WTC11 (cell line): Measurements from ENCODE around the gene RASAL2. TPM values are rescaled to one million over a fixed set of nuclear protein-coding genes. Genes with fewer than 3 reads are reported as not detected.
"Not testable (repeated sequence)": the region's sequence is repeated elsewhere in the genome, so short reads cannot be mapped to it uniquely, and the experiment has no call there.

ENCODE experiments used
- ATAC-seq: fragments of 200-7000 bp; cut with Tn5 transposase; 2 replicates; pipeline ENCODE4 v1.10.0; 2021; ENCODE audit warnings: mild to moderate bottlenecking, moderate library complexity
- CTCF ChIA-PET: fragments of 300-600 bp; sonication (Branson Sonifier 250); formaldehyde crosslinking; loops from one replicate; lab custom pipeline; 2021; ENCODE audit warnings: antibody characterized with exemption; lab: Charles Lee
- POLR2A ChIA-PET: fragments of 350-600 bp; sonication (Branson Sonifier 250); formaldehyde crosslinking; loops from one replicate; lab custom pipeline; 2021; ENCODE audit warnings: antibody characterized with exemption; lab: Charles Lee
- DNase-seq: peaks from one replicate; pipeline ENCODE4 v3.0.0; 2021; ENCODE audit warnings: low spot score
- H3K27ac Mint-ChIP-seq: 2 replicates; pipeline ENCODE4 v1.8.0; 2021; ENCODE audit warnings: mixed read lengths
- H3K27me3 Mint-ChIP-seq: 2 replicates; pipeline ENCODE4 v1.8.0; 2021; ENCODE audit warnings: low read depth, mild to moderate bottlenecking, moderate library complexity, mixed read lengths
- H3K36me3 Mint-ChIP-seq: 2 replicates; pipeline ENCODE4 v1.8.0; 2021; ENCODE audit warnings: mixed read lengths
- H3K4me1 Mint-ChIP-seq: 2 replicates; pipeline ENCODE4 v1.8.0; 2022; ENCODE audit warnings: mixed read lengths
- H3K4me3 Mint-ChIP-seq: 2 replicates; pipeline ENCODE4 v1.8.0; 2021; ENCODE audit warnings: mild to moderate bottlenecking, moderate library complexity, mixed read lengths
- H3K9me3 Mint-ChIP-seq: 2 replicates; pipeline ENCODE4 v1.8.0; 2021; ENCODE audit warnings: mixed read lengths
- ETV6 ChIP-seq: sonication (generic); formaldehyde crosslinking; IDR thresholded peaks from 2 replicates; pipeline ENCODE4 v1.8.1; 2022; ENCODE audit warnings: mild to moderate bottlenecking, missing genetic modification reagents
- MXD4 ChIP-seq: fragments of 250-450 bp; sonication (Bioruptor Pico); IDR thresholded peaks from 2 replicates; pipeline ENCODE4 v1.8.0; 2021; ENCODE audit warnings: mild to moderate bottlenecking, moderate library complexity, borderline replicate concordance
- NFATC4 ChIP-seq: fragments of 250-450 bp; sonication (Bioruptor Pico); IDR thresholded peaks from 2 replicates; pipeline ENCODE4 v1.9.0; 2021; ENCODE audit warnings: mild to moderate bottlenecking
- NR1H2 ChIP-seq: sonication (generic); formaldehyde crosslinking; IDR thresholded peaks from 2 replicates; pipeline ENCODE4 v1.9.0; 2021; ENCODE audit warnings: mild to moderate bottlenecking, moderate library complexity, missing genetic modification reagents
- NR2C2 ChIP-seq: sonication (generic); formaldehyde crosslinking; IDR thresholded peaks from 2 replicates; pipeline ENCODE4 v1.8.0; 2022; ENCODE audit warnings: mild to moderate bottlenecking, missing genetic modification reagents
- SOX15 ChIP-seq: fragments of 250-450 bp; sonication (Bioruptor Pico); IDR thresholded peaks from 2 replicates; pipeline ENCODE4 v1.9.0; 2021; ENCODE audit warnings: mild to moderate bottlenecking
- ZBTB43 ChIP-seq: sonication (generic); formaldehyde crosslinking; IDR thresholded peaks from 2 replicates; pipeline ENCODE4 v1.8.1; 2023; ENCODE audit warnings: mild to moderate bottlenecking, missing genetic modification reagents
- ZNF121 ChIP-seq: sonication (generic); formaldehyde crosslinking; IDR thresholded peaks from 2 replicates; pipeline ENCODE4 v1.8.0; 2023; ENCODE audit warnings: missing genetic modification reagents
- ZNF423 ChIP-seq: fragments of 250-450 bp; sonication (Bioruptor Pico); IDR thresholded peaks from 2 replicates; pipeline ENCODE4 v2.1.2; 2022; ENCODE audit warnings: mild to moderate bottlenecking, moderate library complexity
- ZNF532 ChIP-seq: fragments of 250-450 bp; sonication (Bioruptor Pico); IDR thresholded peaks from 2 replicates; pipeline ENCODE4 v1.9.0; 2021; ENCODE audit warnings: mild to moderate bottlenecking, borderline replicate concordance
- ZNF671 ChIP-seq: fragments of 250-450 bp; sonication (Bioruptor Pico); IDR thresholded peaks from 2 replicates; pipeline ENCODE4 v1.8.0; 2021; ENCODE audit warnings: mild to moderate bottlenecking
- total RNA-seq: library from RNA; stranded (reverse); gene quantifications from 3 replicates; pipeline ENCODE4 v1.2.3, GENCODE V29; 2021
- TF ChIP-seq, protein P1 (sequence below): sonication (generic); formaldehyde crosslinking; IDR thresholded peaks from 2 replicates; pipeline ENCODE4 v1.8.1; 2022; ENCODE audit warnings: low read depth, missing genetic modification reagents, borderline replicate concordance
- TF ChIP-seq, protein P2 (sequence below): sonication (generic); formaldehyde crosslinking; IDR thresholded peaks from 2 replicates; pipeline ENCODE4 v1.8.0; 2022; ENCODE audit warnings: missing genetic modification reagents

The RASAL2 gene
- total RNA-seq, 1 experiment from 2014 or later, result 29.5 TPM

DNA sequence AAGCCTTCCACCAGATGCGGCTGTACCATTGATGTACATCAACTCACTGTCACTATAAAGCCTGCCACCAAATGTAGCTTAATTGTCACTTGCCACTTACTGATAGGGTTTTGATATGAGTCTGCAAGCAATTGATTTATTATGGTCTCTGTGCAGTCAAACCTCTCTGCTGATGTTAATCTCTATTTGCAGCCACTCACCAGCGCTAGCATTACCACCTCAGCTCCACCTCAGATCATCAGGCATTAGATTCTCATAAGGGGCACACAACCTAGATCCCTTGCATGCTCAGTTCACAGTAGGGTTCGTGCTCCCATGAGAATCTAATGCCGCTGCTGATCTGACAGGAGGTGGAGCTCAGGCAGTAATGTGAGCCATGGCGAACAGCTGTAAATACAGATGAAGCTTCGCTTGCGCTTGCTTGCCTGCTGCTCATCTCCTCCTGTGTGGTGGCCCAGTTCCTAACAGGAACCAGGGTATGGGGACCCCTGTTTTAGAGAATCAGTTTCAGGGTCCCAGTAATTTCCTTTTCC, 26.7 kb downstream of the RASAL2 start:
- DNase-seq, H3K27me3 Mint-ChIP-seq, H3K27ac Mint-ChIP-seq, POLR2A ChIA-PET, ATAC-seq, CTCF ChIA-PET, H3K4me3 Mint-ChIP-seq: not testable (repeated sequence)
- Mint-ChIP-seq H3K4me1 (peaks cover 24% of the 10 kb centered on the region), H3K9me3 (peaks cover 27% of the 10 kb centered on the region), H3K36me3 (peaks cover 29% of the 10 kb centered on the region)
- TF ChIP-seq ZNF121, result peak; percentile 98

DNA sequence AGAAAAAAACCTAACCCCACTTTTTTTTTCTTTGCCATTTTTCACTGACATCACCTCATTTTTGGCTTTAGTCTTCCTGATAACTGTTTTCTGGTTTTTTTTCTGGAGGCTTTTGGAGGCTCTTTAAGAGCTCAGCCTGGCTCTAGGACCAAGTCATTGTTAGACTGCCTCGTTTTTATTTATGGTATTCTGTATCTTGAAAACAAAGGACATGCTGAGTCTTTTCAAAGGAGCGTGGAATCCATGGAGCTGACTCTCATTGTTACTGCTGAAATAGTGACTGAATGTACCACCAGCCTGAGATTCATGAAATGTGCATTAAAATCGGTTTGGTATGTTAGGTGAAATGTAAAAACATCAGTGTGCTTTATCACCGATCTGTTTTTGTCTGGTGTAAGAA, 28.0 kb downstream of the RASAL2 start:
- Mint-ChIP-seq H3K9me3 (peaks cover 27% of the 10 kb centered on the region), H3K4me1 (peaks cover 24% of the 10 kb centered on the region), H3K27me3 (no peaks in the 10 kb centered on the region), H3K36me3 (peaks cover 29% of the 10 kb centered on the region), H3K4me3 (no peak overlapping the region), H3K27ac (peak overlapping the region; percentile 24)
- POLR2A ChIA-PET, result interaction anchor here (1.1 kb wide), 1 partner anchor 28 kb away, joined by 3 read pairs; the partner anchor contains the start of gene RASAL2
- DNase-seq (no peak), ATAC-seq (peak; percentile 26; the same call in 1 of the 2 replicates)
- CTCF ChIA-PET, result no interaction called here
- TF ChIP-seq SOX15 (CRISPR knock-in tag) (no peak), NR2C2 (CRISPR knock-in tag) (no peak), ZNF532 (CRISPR knock-in tag) (no peak), NFATC4 (CRISPR knock-in tag) (no peak), ZBTB43 (CRISPR knock-in tag) (no peak), ZNF671 (no peak), ETV6 (CRISPR knock-in tag) (no peak)
- TF ChIP-seq, protein P1, sequence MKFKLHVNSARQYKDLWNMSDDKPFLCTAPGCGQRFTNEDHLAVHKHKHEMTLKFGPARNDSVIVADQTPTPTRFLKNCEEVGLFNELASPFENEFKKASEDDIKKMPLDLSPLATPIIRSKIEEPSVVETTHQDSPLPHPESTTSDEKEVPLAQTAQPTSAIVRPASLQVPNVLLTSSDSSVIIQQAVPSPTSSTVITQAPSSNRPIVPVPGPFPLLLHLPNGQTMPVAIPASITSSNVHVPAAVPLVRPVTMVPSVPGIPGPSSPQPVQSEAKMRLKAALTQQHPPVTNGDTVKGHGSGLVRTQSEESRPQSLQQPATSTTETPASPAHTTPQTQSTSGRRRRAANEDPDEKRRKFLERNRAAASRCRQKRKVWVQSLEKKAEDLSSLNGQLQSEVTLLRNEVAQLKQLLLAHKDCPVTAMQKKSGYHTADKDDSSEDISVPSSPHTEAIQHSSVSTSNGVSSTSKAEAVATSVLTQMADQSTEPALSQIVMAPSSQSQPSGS (CRISPR knock-in tag), result no peak
- TF ChIP-seq, all 79 proteins: peak for 0

DNA sequence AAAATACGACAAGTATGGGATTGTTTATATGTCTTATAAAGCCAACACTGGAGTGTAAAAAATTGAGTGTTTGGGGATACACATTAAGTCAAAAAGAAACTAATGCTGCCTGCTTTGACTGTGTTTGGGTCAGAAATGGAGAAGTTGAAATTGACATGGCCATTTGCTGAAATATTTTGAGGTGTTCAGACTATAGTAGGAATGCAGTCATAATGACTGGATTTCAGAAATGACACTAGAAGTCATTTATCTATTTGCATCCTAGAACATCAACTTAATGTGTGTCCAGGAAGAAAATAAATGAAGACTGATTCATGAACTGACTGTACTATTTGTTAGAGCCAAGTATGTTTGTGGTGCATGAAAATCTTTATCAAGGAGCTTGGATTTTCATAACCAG, 28.4 kb downstream of the RASAL2 start:
- H3K9me3 Mint-ChIP-seq, result peaks cover 27% of the 10 kb centered on the region
- H3K27ac Mint-ChIP-seq, result peak overlapping the region; percentile 24
- peaks cover 29% of the 10 kb centered on the region for H3K36me3 Mint-ChIP-seq
- ChIA-PET POLR2A (interaction anchor here (1.1 kb wide), 1 partner anchor 28 kb away, joined by 3 read pairs; the partner anchor contains the start of gene RASAL2), CTCF (no interaction called here)
- no peak for TF ChIP-seq NR2C2 (CRISPR knock-in tag)
- TF ChIP-seq NR1H2 (CRISPR knock-in tag), result no peak
- no peak for TF ChIP-seq MXD4 (CRISPR knock-in tag)
- no peak for TF ChIP-seq ZNF423 (CRISPR knock-in tag)
- TF ChIP-seq, protein P2, sequence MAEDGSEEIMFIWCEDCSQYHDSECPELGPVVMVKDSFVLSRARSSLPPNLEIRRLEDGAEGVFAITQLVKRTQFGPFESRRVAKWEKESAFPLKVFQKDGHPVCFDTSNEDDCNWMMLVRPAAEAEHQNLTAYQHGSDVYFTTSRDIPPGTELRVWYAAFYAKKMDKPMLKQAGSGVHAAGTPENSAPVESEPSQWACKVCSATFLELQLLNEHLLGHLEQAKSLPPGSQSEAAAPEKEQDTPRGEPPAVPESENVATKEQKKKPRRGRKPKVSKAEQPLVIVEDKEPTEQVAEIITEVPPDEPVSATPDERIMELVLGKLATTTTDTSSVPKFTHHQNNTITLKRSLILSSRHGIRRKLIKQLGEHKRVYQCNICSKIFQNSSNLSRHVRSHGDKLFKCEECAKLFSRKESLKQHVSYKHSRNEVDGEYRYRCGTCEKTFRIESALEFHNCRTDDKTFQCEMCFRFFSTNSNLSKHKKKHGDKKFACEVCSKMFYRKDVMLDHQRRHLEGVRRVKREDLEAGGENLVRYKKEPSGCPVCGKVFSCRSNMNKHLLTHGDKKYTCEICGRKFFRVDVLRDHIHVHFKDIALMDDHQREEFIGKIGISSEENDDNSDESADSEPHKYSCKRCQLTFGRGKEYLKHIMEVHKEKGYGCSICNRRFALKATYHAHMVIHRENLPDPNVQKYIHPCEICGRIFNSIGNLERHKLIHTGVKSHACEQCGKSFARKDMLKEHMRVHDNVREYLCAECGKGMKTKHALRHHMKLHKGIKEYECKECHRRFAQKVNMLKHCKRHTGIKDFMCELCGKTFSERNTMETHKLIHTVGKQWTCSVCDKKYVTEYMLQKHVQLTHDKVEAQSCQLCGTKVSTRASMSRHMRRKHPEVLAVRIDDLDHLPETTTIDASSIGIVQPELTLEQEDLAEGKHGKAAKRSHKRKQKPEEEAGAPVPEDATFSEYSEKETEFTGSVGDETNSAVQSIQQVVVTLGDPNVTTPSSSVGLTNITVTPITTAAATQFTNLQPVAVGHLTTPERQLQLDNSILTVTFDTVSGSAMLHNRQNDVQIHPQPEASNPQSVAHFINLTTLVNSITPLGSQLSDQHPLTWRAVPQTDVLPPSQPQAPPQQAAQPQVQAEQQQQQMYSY (CRISPR knock-in tag), result no peak
- H3K4me3 Mint-ChIP-seq, result no peak overlapping the region
- DNase-seq (no peak), ATAC-seq (no peak)
- H3K27me3 Mint-ChIP-seq, result no peaks in the 10 kb centered on the region
- H3K4me1 Mint-ChIP-seq, result peaks cover 24% of the 10 kb centered on the region
